Left lung (tissue), 10 donors: ENCODE results near the gene KCNT1. TPM values are rescaled to one million over a fixed set of nuclear protein-coding genes. Genes with fewer than 3 reads are reported as not detected.
A peak's percentile ranks its signal among the peaks of the same experiment; 100 is the strongest.

ENCODE experiments used
- ATAC-seq: fragments of 200-7000 bp; cut with Tn5 transposase; one replicate; pipeline ENCODE4 v1.9.1; 2020; ENCODE audit warnings: moderate library complexity
- DNase-seq, 4 donors: peaks; one replicate each; pipeline ENCODE4 v3.0.0-alpha.2; 2013 to 2020
- H3K27ac ChIP-seq, 2 donors: fragments of 200-600 bp; sonication (generic) in 1 of 2; one replicate each; pipeline versions ENCODE4 v1.5.0 to v1.8.0; 2020 to 2021
- H3K27me3 ChIP-seq, 2 donors: fragments of 200-600 bp; sonication (generic) in 1 of 2; one replicate each; pipeline versions ENCODE4 v1.5.0 to v1.8.0; 2020 to 2021
- H3K36me3 ChIP-seq, 2 donors: fragments of 200-600 bp; sonication (generic) in 1 of 2; one replicate each; pipeline versions ENCODE4 v1.5.0 to v1.8.0; 2020 to 2021
- H3K4me1 ChIP-seq, 2 donors: fragments of 200-600 bp; one replicate each; pipeline ENCODE4 v1.8.0; 2021
- H3K4me3 ChIP-seq, 2 donors: fragments of 200-600 bp; sonication (generic) in 1 of 2; one replicate each; pipeline versions ENCODE4 v1.5.0 to v1.8.0; 2020 to 2021; ENCODE audit warnings: mild to moderate bottlenecking in 1 of 2
- H3K9me3 ChIP-seq, 2 donors: fragments of 200-600 bp; sonication (generic) in 1 of 2; one replicate each; pipeline versions ENCODE4 v1.5.0 to v1.8.0; 2020 to 2021
- CTCF ChIP-seq, 2 donors: fragments of 200-600 bp; sonication (generic) in 1 of 2; IDR thresholded peaks; one replicate each; pipeline versions ENCODE4 v1.5.0 to v1.8.0; 2021; ENCODE audit warnings: antibody characterized with exemption in 2 of 2
- intact Hi-C, 2 donors: fragments of 100-400 bp; cut with DNase I; formaldehyde crosslinking; loops; one replicate each; pipeline versions ENCODE4 v1.11.2 to v1.14.2; 2022
- polyA plus RNA-seq, 6 donors: library from polyadenylated mRNA; unstranded; fragments of 120-200 nt; gene quantifications; one replicate each; pipeline ENCODE4 v1.2.1, GENCODE V29; 2013; ENCODE audit not compliant: insufficient read length in 6 of 6
- total RNA-seq, 2 donors: library from RNA; stranded (reverse); fragmentation: NEBNext Ultra II Directional; extraction: Animal tissue kit (Norgen Biotek cat#: 25700); gene quantifications; one replicate each; pipeline ENCODE4 v1.2.1, GENCODE V29; 2021
- donor health status: DM: no; HTN: yes; CAD: no.
- donor health status: DM: no; HTN: no; CAD: no.

The KCNT1 gene
- total and polyA plus RNA-seq, 8 donors, result 0.26 to 0.89 (median 0.41) TPM

DNA sequence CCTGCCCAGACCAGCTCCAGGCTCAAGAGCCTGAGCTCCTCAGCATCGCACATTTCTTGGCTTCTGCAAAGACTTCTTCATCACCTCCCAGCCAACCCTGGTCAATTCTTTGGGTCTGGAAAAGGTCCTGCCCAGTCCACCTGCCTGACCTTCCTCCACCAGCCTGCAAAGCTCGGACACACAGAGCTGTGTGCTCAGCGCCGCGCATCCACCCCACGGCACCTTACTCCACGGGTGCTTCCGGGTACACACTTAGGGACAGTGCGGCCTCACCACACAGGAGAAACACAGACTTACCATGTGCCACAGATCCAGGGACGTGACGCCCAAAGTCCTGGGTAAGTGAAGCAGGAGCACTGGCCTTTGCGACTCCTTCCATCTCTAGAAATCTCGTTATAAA lies 97.3 kb downstream of the KCNT1 start:
- intact Hi-C loops, result no loop called here
- no peak for TF ChIP-seq CTCF (IDR thresholded peaks at IDR 0.05)

DNA sequence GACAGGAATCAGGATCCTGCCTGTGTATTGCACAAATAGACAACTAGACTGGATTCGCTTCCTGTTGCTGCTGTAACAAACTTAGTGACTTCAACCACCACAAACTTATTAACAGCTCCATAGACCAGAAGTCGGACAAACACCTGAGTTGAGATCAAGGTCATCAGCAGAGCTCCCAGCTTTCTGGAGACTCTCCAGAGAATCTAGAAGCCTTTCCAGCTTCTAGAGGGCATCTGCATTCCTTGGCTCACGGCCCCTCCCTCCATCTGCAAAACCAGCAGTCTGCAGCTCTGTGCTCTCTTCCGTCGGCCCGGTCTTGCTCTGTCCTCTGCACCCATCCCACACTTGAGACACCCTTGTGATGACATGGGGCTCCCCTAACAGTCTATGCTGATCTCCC lies 99.1 kb downstream of the KCNT1 start:
- H3K27me3 ChIP-seq, result peaks cover 0 to 15% of the 10 kb centered on the region in 2 donors
- no peak overlapping the region for H3K4me3 ChIP-seq
- ATAC-seq (no peak), DNase-seq (peak in 1 of 4 donors; percentile 50)
- H3K4me1 ChIP-seq, result no peaks in the 10 kb centered on the region
- no peak overlapping the region for H3K27ac ChIP-seq
- TF ChIP-seq CTCF (IDR thresholded peaks at IDR 0.05), result no peak
- intact Hi-C loops, result no loop called here
- no peaks in the 10 kb centered on the region for H3K9me3 ChIP-seq
- no peaks in the 10 kb centered on the region for H3K36me3 ChIP-seq

More for the DNA sequence above, 97.3 kb downstream of the KCNT1 start:
- Histone ChIP-seq H3K36me3 (no peaks in the 10 kb centered on the region), H3K4me1 (no peaks in the 10 kb centered on the region), H3K27ac (no peak overlapping the region), H3K27me3 (peaks cover 0 to 15% of the 10 kb centered on the region in 2 donors), H3K9me3 (no peaks in the 10 kb centered on the region), H3K4me3 (no peak overlapping the region)
- no peak for ATAC-seq
- peak in 1 of 4 donors; percentile 49 for DNase-seq

DNA sequence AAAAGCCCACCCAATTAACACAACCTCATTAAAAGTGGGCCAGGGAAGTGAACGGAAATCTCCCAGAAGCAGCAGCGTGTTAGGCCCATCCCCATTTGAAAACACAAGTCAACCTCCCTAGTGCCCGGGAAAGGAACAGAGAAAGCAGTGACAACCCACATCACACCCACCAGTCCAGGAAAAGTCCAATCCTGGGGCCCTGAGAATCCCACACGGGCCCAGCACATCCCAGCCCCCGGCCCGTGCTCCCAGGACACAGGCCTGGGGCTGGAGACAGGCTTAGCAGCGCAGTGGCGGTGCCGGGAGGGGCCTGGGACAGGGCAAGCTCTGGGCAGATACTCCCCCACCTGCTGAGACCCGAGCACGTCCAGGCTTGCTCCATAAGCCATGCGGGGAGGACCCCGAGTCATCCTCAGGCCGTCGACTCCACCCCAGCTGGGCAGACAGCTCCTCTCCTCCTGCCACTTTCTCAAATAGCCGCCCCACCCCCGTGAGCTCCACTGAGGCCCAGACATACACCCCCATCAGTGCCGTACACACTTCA lies 101.0 kb downstream of the KCNT1 start:
- TF ChIP-seq CTCF (IDR thresholded peaks at IDR 0.05), result no peak
- Histone ChIP-seq H3K36me3 (no peaks in the 10 kb centered on the region), H3K27me3 (no peaks in the 10 kb centered on the region), H3K4me3 (no peak overlapping the region), H3K4me1 (no peaks in the 10 kb centered on the region), H3K9me3 (no peaks in the 10 kb centered on the region), H3K27ac (no peak overlapping the region)
- ATAC-seq (no peak), DNase-seq (peak in 1 of 4 donors; percentile 69)
- intact Hi-C loops, result no loop called here

GRCh38 chr9:135803441-135803840 lies 101.5 kb downstream of the KCNT1 start:
- Histone ChIP-seq H3K4me3 (no peak overlapping the region), H3K27me3 (no peaks in the 10 kb centered on the region), H3K9me3 (no peaks in the 10 kb centered on the region), H3K36me3 (no peaks in the 10 kb centered on the region), H3K27ac (no peak overlapping the region), H3K4me1 (no peaks in the 10 kb centered on the region)
- no peak for TF ChIP-seq CTCF (IDR thresholded peaks at IDR 0.05)
- DNase-seq (peak in 1 of 4 donors; percentile 45), ATAC-seq (no peak)
- intact Hi-C loops, result no loop called here

DNA sequence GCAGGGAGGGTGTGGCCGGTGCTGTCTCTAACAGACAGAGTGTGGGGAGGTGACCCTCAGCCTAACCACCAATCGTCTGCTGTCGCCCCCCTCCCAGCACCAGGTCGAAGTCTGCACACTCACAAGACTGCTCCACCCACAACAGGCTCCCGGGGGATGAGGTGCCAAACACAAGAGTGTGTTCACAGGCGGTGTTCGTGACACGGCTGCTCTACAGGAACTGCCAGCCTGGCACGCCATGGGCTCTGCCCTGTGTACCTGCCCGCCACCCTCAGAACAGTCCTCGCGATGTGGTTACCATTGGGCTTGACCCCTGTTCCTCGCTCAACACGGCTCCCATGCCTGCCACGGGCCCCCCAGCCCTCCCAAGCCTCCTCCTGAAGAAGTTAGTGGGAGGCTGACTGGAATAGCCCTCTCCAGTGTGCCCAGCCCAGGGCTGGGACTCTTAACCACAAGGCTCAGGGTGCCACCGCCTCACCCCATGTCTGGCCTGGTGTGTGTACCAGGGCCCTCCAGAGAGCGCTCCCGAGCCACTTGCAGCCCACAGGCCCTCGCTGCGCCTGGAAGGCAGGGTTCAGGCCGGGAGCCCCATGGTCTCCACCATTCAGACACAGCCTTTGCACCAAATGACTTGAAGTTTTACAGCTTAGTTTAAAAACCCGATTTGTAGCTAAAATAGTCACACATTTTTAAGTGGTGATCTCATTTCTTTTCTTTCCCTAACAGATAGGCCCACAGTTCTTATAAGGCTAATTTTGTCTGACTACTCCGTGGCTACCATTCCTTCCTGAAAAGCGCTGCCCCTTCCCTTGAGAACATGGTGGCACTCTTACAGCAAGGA lies 102.8 kb downstream of the KCNT1 start:
- H3K27me3 ChIP-seq, result no peaks in the 10 kb centered on the region
- TF ChIP-seq CTCF (IDR thresholded peaks at IDR 0.05), result no peak
- intact Hi-C loops, result no loop called here
- no peak overlapping the region for H3K27ac ChIP-seq
- peak in 1 of 4 donors; percentile 68 for DNase-seq
- no peaks in the 10 kb centered on the region for H3K9me3 ChIP-seq
- peaks cover 0 to 3% of the 10 kb centered on the region in 2 donors for H3K36me3 ChIP-seq
- no peak for ATAC-seq
- H3K4me3 ChIP-seq, result no peak overlapping the region
- no peaks in the 10 kb centered on the region for H3K4me1 ChIP-seq
